Measurements from ENCODE around the gene BOD1L2. TPM values are rescaled to one million over a fixed set of nuclear protein-coding genes. Genes with fewer than 3 reads are reported as not detected.

Gene BOD1L2
- total and polyA plus RNA-seq, 2 of the 13 experiments (the other 11 are each of a cell fraction or from before 2014, with no cell fraction given): not detected

GRCh38 chr18:57149051-57149450, 2.2 kb downstream of the BOD1L2 start:
- no TSS peak for BruUV-seq (replicated peaks)
- ATAC-seq (no peak), DNase-seq (ENCODE audit: low spot score) (no peak), FAIRE-seq (no peak)
- H3K27me3 ChIP-seq (ENCODE audit: control insufficient read depth in 1 of 2, insufficient read depth in 2 of 2, low read length in 2 of 2): no peaks in the 10 kb centered on the region; a peak in 1 of 5 replicates
- CTCF ChIA-PET (ENCODE audit: low intra/inter-chr PET ratio, low total read pairs): no interaction called here
- no peaks in the 10 kb centered on the region for H3K9me3 ChIP-seq (ENCODE audit: low read length)
- H3K36me3 ChIP-seq (replicated peaks in 1 of 2; ENCODE audit: control insufficient read depth in 1 of 2, insufficient read depth in 2 of 2, low read length in 2 of 2): no peaks in the 10 kb centered on the region
- H4K20me1 ChIP-seq (ENCODE audit: insufficient read depth, low read length): no peaks in the 10 kb centered on the region
- no peak overlapping the region for H3K27ac ChIP-seq (ENCODE audit: extremely low read length, insufficient read depth, low read length)
- H3K4me1 ChIP-seq (ENCODE audit: insufficient read depth, low read length): peaks cover under 1% of the 10 kb centered on the region; the same call in 1 of the 2 replicates
- H3K4me3 ChIP-seq (replicated peaks in 1 of 3; ENCODE audit: insufficient read depth in 1 of 3, low read depth in 2 of 3, low read length in 3 of 3): no peak overlapping the region
- no peaks in the 10 kb centered on the region for H3K79me2 ChIP-seq (ENCODE audit: insufficient read depth, low read length)
- H3K9ac ChIP-seq (ENCODE audit: insufficient read depth, low read depth, low read length): no peak overlapping the region
- no peak overlapping the region for H2AFZ ChIP-seq (ENCODE audit: low read length)
- no peak for TF ChIP-seq TBX3 (IDR thresholded peaks at IDR 0.05; ENCODE audit: borderline replicate concordance)
- TF ChIP-seq ZBTB49 (CRISPR knock-in tag; IDR thresholded peaks at IDR 0.05; ENCODE audit: borderline replicate concordance): no peak
- no peak for TF ChIP-seq SMAD3 (CRISPR knock-in tag; IDR thresholded peaks at IDR 0.05)
- TF ChIP-seq MTA3 (CRISPR knock-in tag; IDR thresholded peaks at IDR 0.05): no peak
- no peak for TF ChIP-seq NFRKB (IDR thresholded peaks at IDR 0.05)
- no peak for TF ChIP-seq RARA (CRISPR knock-in tag; IDR thresholded peaks at IDR 0.05)
- TF ChIP-seq RELA (CRISPR knock-in tag; IDR thresholded peaks at IDR 0.05): no peak
- no peak for TF ChIP-seq ZFX (CRISPR knock-in tag; IDR thresholded peaks at IDR 0.05; ENCODE audit: low read depth)
- TF ChIP-seq JARID2 (CRISPR knock-in tag; IDR thresholded peaks at IDR 0.05; ENCODE audit: insufficient replicate concordance): no peak
- no peak for TF ChIP-seq AGO2 (optimal IDR thresholded peaks at IDR 0.05; ENCODE audit: low read depth, low read length)
- TF ChIP-seq NFKB2 (CRISPR knock-in tag; IDR thresholded peaks at IDR 0.05; ENCODE audit: borderline replicate concordance): no peak
- TF ChIP-seq CENPBD1 (CRISPR knock-in tag; IDR thresholded peaks at IDR 0.05; ENCODE audit: borderline replicate concordance, low read depth): no peak
- TF ChIP-seq NBN (conservative IDR thresholded peaks at IDR 0.05): no peak
- no peak for TF ChIP-seq ZNF329 (CRISPR knock-in tag; IDR thresholded peaks at IDR 0.05; ENCODE audit: low read depth)
- no peak for TF ChIP-seq EHMT2 (IDR thresholded peaks at IDR 0.05; ENCODE audit: borderline replicate concordance, low read depth, low read length)
- no peak for TF ChIP-seq SNRNP70 (IDR thresholded peaks at IDR 0.05; ENCODE audit: low read depth, low read length)
- TF ChIP-seq HDAC6 (IDR thresholded peaks at IDR 0.05; ENCODE audit: low read depth, low read length): no peak
- TF ChIP-seq FOXO1 (CRISPR knock-in tag; IDR thresholded peaks at IDR 0.05): no peak
- in situ Hi-C loops (cut with HindIII; ENCODE audit: extremely low pct_ligation_motif_present, low pct_unique_long_range_greater_than_20kb) (no loop called here), intact Hi-C loops (cut with micrococcal nuclease; ENCODE audit: unreplicated experiment) (no loop called here)
- WGBS (ENCODE audit: low lambda C conversion rate): 13% methylated on average over 1 of the region's 1 CpG
- POLR2A ChIA-PET: no interaction called here
- H3K4me2 ChIP-seq (ENCODE audit: low read depth, low read length): no peak overlapping the region
